GM12801 (cell line): ENCODE results near the gene PER3.

Experiments used
- CTCF ChIP-seq: IDR thresholded peaks from one replicate; pipeline ENCODE4 v1.5.1; 2011; ENCODE audit warnings: control low read depth; ENCODE audit not compliant: insufficient read length; ENCODE audit errors: extremely low read depth

PER3 gene

GRCh38 chr1:7783826-7784491 lies at the start of gene PER3:
TSS of gene PER3 (plus strand) at chr1:7784291. CDS start at chr1:7784878, 587 bp downstream.
- no peak for TF ChIP-seq CTCF

- TF ChIP-seq CTCF = no peak
Observed at GRCh38 chr1:7738044-7738443, 46.0 kb upstream of the PER3 start.

- TF ChIP-seq CTCF = no peak
Observed at GRCh38 chr1:7743346-7743745, 40.7 kb upstream of the PER3 start.

- no peak for TF ChIP-seq CTCF
Observed at GRCh38 chr1:7744882-7745281, 39.2 kb upstream of the PER3 start.

- TF ChIP-seq CTCF = no peak
Observed at GRCh38 chr1:7745783-7746182, 38.3 kb upstream of the PER3 start.

GRCh38 chr1:7747605-7748004 lies 36.5 kb upstream of the PER3 start:
- no peak for TF ChIP-seq CTCF

- TF ChIP-seq CTCF = no peak
Observed at GRCh38 chr1:7749126-7749525, 35.0 kb upstream of the PER3 start.

- no peak for TF ChIP-seq CTCF
Observed at GRCh38 chr1:7751174-7751573, 32.9 kb upstream of the PER3 start.
